K562 (cell line): ENCODE data around the gene DCTD. TPM values are rescaled to one million over a fixed set of nuclear protein-coding genes. Genes with fewer than 3 reads are reported as not detected.

Experiments used
- CSDE1 ChIP-seq, 2 experiments: fragments of 450-650 bp; IDR thresholded peaks; 2 replicates each; pipeline ENCODE4 v1.6.1; 2016; ENCODE audit warnings: mild to moderate bottlenecking in 1 of 2
- FOS ChIP-seq: IDR thresholded peaks from 3 replicates; pipeline ENCODE4 v1.6.1; 2011; ENCODE audit not compliant: insufficient read length; ENCODE audit errors: extremely low read depth
- HLTF ChIP-seq: fragments of 450-650 bp; IDR thresholded peaks from 2 replicates; pipeline ENCODE4 v1.6.1; 2016
- NFE2L1 ChIP-seq: fragments of 450-650 bp; IDR thresholded peaks from 2 replicates; pipeline ENCODE4 v1.6.1; 2016; ENCODE audit warnings: missing genetic modification characterization, low read depth, mild to moderate bottlenecking, missing compliant biosample characterization, moderate library complexity, borderline replicate concordance
- NR2F6 ChIP-seq: fragments of 450-650 bp; formaldehyde crosslinking; IDR thresholded peaks from 2 replicates; pipeline ENCODE4 v1.4.0; 2020; ENCODE audit warnings: mild to moderate bottlenecking
- RAD21 ChIP-seq, 2 experiments: fragments of 250-450 bp in 1 of 2; fragments of 450-650 bp in 1 of 2; sonication (Bioruptor Pico) in 1 of 2; formaldehyde crosslinking in 1 of 2; IDR thresholded peaks in 1 of 2; conservative IDR thresholded peaks in 1 of 2; 2 replicates each; pipeline versions ENCODE4 v1.4.0 to v1.8.0; 2020 to 2022; ENCODE audit warnings: mild to moderate bottlenecking in 2 of 2, moderate library complexity in 1 of 2
- ZNF124 ChIP-seq: sonication (generic); formaldehyde crosslinking; IDR thresholded peaks from 2 replicates; pipeline ENCODE4 v1.8.1; 2022; ENCODE audit warnings: missing genetic modification reagents
- ZNF384 ChIP-seq: IDR thresholded peaks from 2 replicates; pipeline ENCODE4 v1.6.1; 2012; ENCODE audit warnings: low read depth, low read length, improper control_type of control experiment
- ZSCAN29 ChIP-seq: fragments of 450-650 bp; IDR thresholded peaks from 2 replicates; pipeline ENCODE4 v1.6.1; 2017
- polyA plus RNA-seq, 8 experiments: library from polyadenylated mRNA; depleted of rRNA in 4 of 8; stranded (reverse) in 5 of 8; unstranded in 3 of 8; fragments of >200 nt; fragmentation: Nextera tagmentation in 2 of 8; fragmentation: Illumina TruSeq in 1 of 8; extraction: Ambion mirVana in 2 of 8; extraction: Trizol in 1 of 8; gene quantifications; 2 replicates each; pipeline versions ENCODE4 v1.2.1 to v1.2.3, GENCODE V29; 2011 to 2014; ENCODE audit warnings: inconsistent platforms in 1 of 8, missing spikeins in 1 of 8
- total RNA-seq, 7 experiments: library from RNA; depleted of rRNA in 6 of 7; stranded (reverse); fragments of >200 nt in 6 of 7; fragmentation: Illumina TruSeq in 2 of 7; extraction: Trizol in 2 of 7; gene quantifications; 2 replicates each; pipeline versions ENCODE4 v1.2.1 to v1.2.3, GENCODE V29; 2011 to 2021; ENCODE audit warnings: low replicate concordance in 1 of 7
- TF ChIP-seq, protein P1 (sequence below): fragments of 200-600 bp; sonication (generic); IDR thresholded peaks from one replicate; pipeline ENCODE4 v1.6.1; 2012; ENCODE audit warnings: mild to moderate bottlenecking, low read depth, low read length, inconsistent platforms
- TF ChIP-seq, protein P2 (sequence below): fragments of 200-800 bp; sonication (Bioruptor generic); IDR thresholded peaks from 2 replicates; pipeline ENCODE4 v1.6.1; 2017; ENCODE audit warnings: missing genetic modification characterization, missing compliant biosample characterization
- TF ChIP-seq, protein P3 (sequence below): fragments of 250-450 bp; sonication (Bioruptor Pico); IDR thresholded peaks from 2 replicates; pipeline ENCODE4 v1.8.0; 2021; ENCODE audit warnings: borderline replicate concordance, mild to moderate bottlenecking, moderate library complexity; ENCODE audit not compliant: poor library complexity, severe bottlenecking
- TF ChIP-seq, protein P4 (sequence below): fragments of 450-650 bp; formaldehyde crosslinking; IDR thresholded peaks from 2 replicates; pipeline ENCODE4 v1.4.0; 2022; ENCODE audit warnings: mild to moderate bottlenecking, moderate library complexity

The DCTD gene
- total and polyA plus RNA-seq, 9 of the 15 experiments (the other 6 are each of a cell fraction or from before 2014, with no cell fraction given), result 38.7 to 114 (median 76.5) TPM

DNA sequence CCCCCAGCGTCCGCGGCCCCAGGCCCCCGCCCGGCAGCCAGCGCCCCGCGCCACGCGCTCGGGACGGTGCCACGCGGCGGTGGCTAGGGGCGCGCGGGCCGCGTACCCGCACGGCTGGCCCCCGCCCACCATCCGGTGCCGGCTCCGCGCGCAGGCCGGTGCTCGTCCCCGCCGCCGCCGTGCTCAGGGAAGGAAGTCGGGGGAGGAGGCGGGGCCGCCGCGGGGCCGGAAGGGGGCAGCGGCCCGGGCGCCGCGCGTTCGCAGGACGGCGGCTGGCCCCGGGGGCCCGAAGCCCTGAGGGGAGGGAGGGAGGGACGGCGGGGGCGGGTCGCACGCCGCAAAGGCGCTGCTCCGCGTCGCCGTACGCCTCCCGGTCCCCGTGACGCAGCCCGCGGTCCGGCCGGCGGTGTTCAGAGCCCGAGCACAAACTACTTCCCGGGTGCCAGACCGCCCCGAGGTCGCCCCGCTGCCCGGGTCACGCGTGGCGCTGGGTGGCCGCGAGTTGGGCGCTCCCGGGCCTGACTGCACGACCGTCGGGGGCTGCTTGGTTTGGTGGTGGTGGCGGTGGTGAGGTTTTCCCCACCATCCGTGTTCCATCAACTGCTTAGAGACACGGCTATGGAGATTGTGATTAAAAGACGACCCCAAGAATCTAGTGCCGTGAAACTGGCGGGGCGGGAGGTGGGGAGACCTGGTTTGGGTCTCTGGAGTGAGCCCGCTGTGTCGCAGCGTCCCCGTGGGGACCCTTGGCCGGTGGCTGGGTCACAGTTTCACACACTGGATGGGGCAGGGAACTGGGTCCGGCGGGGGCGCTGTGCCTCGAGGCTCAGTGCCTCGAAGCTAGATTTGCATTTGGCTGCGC is at the start of gene DCTD (continued):
- TF ChIP-seq, protein P1, sequence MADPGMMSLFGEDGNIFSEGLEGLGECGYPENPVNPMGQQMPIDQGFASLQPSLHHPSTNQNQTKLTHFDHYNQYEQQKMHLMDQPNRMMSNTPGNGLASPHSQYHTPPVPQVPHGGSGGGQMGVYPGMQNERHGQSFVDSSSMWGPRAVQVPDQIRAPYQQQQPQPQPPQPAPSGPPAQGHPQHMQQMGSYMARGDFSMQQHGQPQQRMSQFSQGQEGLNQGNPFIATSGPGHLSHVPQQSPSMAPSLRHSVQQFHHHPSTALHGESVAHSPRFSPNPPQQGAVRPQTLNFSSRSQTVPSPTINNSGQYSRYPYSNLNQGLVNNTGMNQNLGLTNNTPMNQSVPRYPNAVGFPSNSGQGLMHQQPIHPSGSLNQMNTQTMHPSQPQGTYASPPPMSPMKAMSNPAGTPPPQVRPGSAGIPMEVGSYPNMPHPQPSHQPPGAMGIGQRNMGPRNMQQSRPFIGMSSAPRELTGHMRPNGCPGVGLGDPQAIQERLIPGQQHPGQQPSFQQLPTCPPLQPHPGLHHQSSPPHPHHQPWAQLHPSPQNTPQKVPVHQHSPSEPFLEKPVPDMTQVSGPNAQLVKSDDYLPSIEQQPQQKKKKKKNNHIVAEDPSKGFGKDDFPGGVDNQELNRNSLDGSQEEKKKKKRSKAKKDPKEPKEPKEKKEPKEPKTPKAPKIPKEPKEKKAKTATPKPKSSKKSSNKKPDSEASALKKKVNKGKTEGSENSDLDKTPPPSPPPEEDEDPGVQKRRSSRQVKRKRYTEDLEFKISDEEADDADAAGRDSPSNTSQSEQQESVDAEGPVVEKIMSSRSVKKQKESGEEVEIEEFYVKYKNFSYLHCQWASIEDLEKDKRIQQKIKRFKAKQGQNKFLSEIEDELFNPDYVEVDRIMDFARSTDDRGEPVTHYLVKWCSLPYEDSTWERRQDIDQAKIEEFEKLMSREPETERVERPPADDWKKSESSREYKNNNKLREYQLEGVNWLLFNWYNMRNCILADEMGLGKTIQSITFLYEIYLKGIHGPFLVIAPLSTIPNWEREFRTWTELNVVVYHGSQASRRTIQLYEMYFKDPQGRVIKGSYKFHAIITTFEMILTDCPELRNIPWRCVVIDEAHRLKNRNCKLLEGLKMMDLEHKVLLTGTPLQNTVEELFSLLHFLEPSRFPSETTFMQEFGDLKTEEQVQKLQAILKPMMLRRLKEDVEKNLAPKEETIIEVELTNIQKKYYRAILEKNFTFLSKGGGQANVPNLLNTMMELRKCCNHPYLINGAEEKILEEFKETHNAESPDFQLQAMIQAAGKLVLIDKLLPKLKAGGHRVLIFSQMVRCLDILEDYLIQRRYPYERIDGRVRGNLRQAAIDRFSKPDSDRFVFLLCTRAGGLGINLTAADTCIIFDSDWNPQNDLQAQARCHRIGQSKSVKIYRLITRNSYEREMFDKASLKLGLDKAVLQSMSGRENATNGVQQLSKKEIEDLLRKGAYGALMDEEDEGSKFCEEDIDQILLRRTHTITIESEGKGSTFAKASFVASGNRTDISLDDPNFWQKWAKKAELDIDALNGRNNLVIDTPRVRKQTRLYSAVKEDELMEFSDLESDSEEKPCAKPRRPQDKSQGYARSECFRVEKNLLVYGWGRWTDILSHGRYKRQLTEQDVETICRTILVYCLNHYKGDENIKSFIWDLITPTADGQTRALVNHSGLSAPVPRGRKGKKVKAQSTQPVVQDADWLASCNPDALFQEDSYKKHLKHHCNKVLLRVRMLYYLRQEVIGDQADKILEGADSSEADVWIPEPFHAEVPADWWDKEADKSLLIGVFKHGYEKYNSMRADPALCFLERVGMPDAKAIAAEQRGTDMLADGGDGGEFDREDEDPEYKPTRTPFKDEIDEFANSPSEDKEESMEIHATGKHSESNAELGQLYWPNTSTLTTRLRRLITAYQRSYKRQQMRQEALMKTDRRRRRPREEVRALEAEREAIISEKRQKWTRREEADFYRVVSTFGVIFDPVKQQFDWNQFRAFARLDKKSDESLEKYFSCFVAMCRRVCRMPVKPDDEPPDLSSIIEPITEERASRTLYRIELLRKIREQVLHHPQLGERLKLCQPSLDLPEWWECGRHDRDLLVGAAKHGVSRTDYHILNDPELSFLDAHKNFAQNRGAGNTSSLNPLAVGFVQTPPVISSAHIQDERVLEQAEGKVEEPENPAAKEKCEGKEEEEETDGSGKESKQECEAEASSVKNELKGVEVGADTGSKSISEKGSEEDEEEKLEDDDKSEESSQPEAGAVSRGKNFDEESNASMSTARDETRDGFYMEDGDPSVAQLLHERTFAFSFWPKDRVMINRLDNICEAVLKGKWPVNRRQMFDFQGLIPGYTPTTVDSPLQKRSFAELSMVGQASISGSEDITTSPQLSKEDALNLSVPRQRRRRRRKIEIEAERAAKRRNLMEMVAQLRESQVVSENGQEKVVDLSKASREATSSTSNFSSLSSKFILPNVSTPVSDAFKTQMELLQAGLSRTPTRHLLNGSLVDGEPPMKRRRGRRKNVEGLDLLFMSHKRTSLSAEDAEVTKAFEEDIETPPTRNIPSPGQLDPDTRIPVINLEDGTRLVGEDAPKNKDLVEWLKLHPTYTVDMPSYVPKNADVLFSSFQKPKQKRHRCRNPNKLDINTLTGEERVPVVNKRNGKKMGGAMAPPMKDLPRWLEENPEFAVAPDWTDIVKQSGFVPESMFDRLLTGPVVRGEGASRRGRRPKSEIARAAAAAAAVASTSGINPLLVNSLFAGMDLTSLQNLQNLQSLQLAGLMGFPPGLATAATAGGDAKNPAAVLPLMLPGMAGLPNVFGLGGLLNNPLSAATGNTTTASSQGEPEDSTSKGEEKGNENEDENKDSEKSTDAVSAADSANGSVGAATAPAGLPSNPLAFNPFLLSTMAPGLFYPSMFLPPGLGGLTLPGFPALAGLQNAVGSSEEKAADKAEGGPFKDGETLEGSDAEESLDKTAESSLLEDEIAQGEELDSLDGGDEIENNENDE, result no peak
- TF ChIP-seq NR2F6 (CRISPR knock-in tag) (no peak), RAD21 (CRISPR knock-in tag; conservative IDR thresholded peaks at IDR 0.05 in 1 of 2, IDR thresholded peaks at IDR 0.05 in 1 of 2) (no peak), FOS (no peak), ZNF384 (no peak), NFE2L1 (no peak), CSDE1 (IDR thresholded peaks at IDR 0.05) (no peak), ZNF124 (CRISPR knock-in tag) (no peak), HLTF (no peak), ZSCAN29 (no peak)
- TF ChIP-seq, protein P2, sequence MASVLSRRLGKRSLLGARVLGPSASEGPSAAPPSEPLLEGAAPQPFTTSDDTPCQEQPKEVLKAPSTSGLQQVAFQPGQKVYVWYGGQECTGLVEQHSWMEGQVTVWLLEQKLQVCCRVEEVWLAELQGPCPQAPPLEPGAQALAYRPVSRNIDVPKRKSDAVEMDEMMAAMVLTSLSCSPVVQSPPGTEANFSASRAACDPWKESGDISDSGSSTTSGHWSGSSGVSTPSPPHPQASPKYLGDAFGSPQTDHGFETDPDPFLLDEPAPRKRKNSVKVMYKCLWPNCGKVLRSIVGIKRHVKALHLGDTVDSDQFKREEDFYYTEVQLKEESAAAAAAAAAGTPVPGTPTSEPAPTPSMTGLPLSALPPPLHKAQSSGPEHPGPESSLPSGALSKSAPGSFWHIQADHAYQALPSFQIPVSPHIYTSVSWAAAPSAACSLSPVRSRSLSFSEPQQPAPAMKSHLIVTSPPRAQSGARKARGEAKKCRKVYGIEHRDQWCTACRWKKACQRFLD, result peak; percentile 27
- TF ChIP-seq, protein P3, sequence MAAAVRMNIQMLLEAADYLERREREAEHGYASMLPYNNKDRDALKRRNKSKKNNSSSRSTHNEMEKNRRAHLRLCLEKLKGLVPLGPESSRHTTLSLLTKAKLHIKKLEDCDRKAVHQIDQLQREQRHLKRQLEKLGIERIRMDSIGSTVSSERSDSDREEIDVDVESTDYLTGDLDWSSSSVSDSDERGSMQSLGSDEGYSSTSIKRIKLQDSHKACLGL, result no peak
- TF ChIP-seq, protein P4, sequence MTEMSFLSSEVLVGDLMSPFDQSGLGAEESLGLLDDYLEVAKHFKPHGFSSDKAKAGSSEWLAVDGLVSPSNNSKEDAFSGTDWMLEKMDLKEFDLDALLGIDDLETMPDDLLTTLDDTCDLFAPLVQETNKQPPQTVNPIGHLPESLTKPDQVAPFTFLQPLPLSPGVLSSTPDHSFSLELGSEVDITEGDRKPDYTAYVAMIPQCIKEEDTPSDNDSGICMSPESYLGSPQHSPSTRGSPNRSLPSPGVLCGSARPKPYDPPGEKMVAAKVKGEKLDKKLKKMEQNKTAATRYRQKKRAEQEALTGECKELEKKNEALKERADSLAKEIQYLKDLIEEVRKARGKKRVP, result no peak
